Esophagus muscularis mucosa (tissue), 4 donors: ENCODE data around the gene DDX55. TPM values are rescaled to one million over a fixed set of nuclear protein-coding genes. Genes with fewer than 3 reads are reported as not detected.

Experiments used
- DNase-seq: peaks from one replicate; pipeline ENCODE4 v3.0.0-alpha.2; 2017; ENCODE audit errors: extremely low spot score
- H3K27ac ChIP-seq, 4 donors: fragments of 200-600 bp; sonication (generic); replicated peaks in 1 of 4; 1 replicate in 3 of 4; 2 replicates in 1 of 4; pipeline ENCODE4 v1.5.1; 2016 to 2019; ENCODE audit warnings: mild to moderate bottlenecking in 1 of 4
- H3K27me3 ChIP-seq, 4 donors: fragments of 200-600 bp; sonication (generic); one replicate each; pipeline versions ENCODE4 v1.5.1 to v1.6.0; 2016 to 2019
- H3K36me3 ChIP-seq, 4 donors: fragments of 200-600 bp; sonication (generic); one replicate each; pipeline ENCODE4 v1.5.1; 2016 to 2019
- H3K4me1 ChIP-seq, 4 donors: fragments of 200-600 bp; sonication (generic); one replicate each; pipeline ENCODE4 v1.5.1; 2016 to 2019
- H3K4me3 ChIP-seq, 4 donors: fragments of 200-600 bp; sonication (generic); 1 replicate in 2 of 4; 2 replicates in 2 of 4; pipeline ENCODE4 v1.5.1; 2016 to 2019; ENCODE audit warnings: mild to moderate bottlenecking in 4 of 4, moderate library complexity in 1 of 4
- H3K9me3 ChIP-seq, 4 donors: fragments of 200-600 bp; sonication (generic); 1 replicate in 3 of 4; 2 replicates in 1 of 4; pipeline ENCODE4 v1.5.1; 2016 to 2019
- EP300 ChIP-seq: sonication (generic); formaldehyde crosslinking; IDR thresholded peaks from one replicate; pipeline ENCODE4 v1.6.1; 2017; ENCODE audit warnings: antibody characterized with exemption
- POLR2A ChIP-seq: fragments of 450-650 bp; IDR thresholded peaks from one replicate; pipeline ENCODE4 v1.6.1; 2017; ENCODE audit warnings: antibody characterized with exemption, moderate library complexity, mild to moderate bottlenecking, low read depth
- POLR2AphosphoS5 ChIP-seq, 2 donors: sonication (generic); formaldehyde crosslinking; IDR thresholded peaks; one replicate each; pipeline ENCODE4 v1.6.1; 2017; ENCODE audit warnings: antibody characterized with exemption in 2 of 2
- WGBS: methylation state at CpG from one replicate; pipeline ENCODE4 v1.1.5; 2018; 5-methylcytosine and 5-hydroxymethylcytosine counted together
- intact Hi-C: fragments of 100-400 bp; cut with DNase I; formaldehyde crosslinking; loops from one replicate; pipeline ENCODE4 v1.15.1; 2023
- total RNA-seq, 4 donors: library from RNA; depleted of rRNA; stranded (reverse); fragments of >200 nt; gene quantifications; one replicate each; pipeline versions ENCODE4 v1.1.0 to v1.2.1, GENCODE V29; 2016
- TF ChIP-seq, protein P1 (sequence below), 3 experiments: fragments of 200-600 bp in 2 of 3; fragments of 450-650 bp in 1 of 3; sonication (generic) in 2 of 3; IDR thresholded peaks; one replicate each; pipeline ENCODE4 v1.5.1; 2017 to 2019; ENCODE audit warnings: antibody characterized with exemption in 3 of 3, mild to moderate bottlenecking in 2 of 3, moderate library complexity in 1 of 3

The DDX55 gene
- total RNA-seq, 4 donors from 2014 or later: 12.1 to 16.1 (median 12.6) TPM

DNA sequence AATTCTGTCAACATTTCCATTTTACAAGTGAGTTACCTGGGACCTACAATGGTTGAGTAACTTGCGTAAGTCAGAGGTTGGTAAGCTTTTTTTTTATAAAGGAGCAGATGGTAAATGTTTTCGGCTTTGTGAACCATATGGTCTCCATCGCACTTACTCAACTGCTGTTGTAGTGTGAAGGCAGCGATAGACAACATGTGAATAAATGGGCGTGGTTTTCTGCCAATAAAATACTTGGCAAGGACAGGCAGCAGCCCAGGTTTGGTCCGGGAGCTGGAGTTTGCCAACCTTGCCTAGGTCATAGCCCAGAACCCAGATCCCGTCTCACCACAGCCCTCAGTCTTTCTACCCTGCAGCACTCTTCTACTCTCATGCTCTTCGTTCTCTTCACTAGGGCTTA, 6.3 kb downstream of the DDX55 start:
- no peaks in the 10 kb centered on the region for H3K27me3 ChIP-seq
- H3K27ac ChIP-seq: no peak overlapping the region
- H3K36me3 ChIP-seq: peaks cover 45 to 84% (median 83%) of the 10 kb centered on the region in 4 donors
- 88% methylated on average over 8 of the region's 8 CpGs for WGBS
- TF ChIP-seq POLR2AphosphoS5 (IDR thresholded peaks at IDR 0.05) (no peak), EP300 (no peak), POLR2A (no peak)
- no peak for DNase-seq
- no peak overlapping the region for H3K4me3 ChIP-seq
- no peaks in the 10 kb centered on the region for H3K9me3 ChIP-seq
- intact Hi-C loops: no loop called here
- peaks cover 4 to 14% (median 12%) of the 10 kb centered on the region in 4 donors for H3K4me1 ChIP-seq

DNA sequence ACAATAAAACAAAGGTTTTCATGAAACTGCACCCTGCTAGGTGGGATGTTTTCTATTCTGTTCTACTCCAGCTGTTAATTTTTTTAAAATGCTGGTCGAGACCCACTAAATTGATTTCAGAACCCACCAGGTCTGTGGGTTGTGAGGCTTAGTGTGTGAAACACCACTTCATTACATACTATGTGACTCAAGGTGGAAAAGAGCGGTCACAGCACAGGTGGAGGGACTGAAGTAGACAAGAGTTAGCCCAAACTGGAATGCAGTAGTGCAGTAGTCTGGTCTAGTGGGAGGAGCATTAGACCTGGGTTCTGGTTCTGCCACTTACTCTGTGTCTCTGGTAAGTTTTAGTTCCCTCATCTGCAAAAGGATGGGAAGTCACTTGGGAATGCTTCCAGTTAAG, 12.2 kb downstream of the DDX55 start:
- Histone ChIP-seq H3K27me3 (no peaks in the 10 kb centered on the region), H3K4me3 (no peak overlapping the region), H3K9me3 (no peaks in the 10 kb centered on the region), H3K27ac (no peak overlapping the region), H3K4me1 (peaks cover 0 to 5% (median 2%) of the 10 kb centered on the region in 4 donors), H3K36me3 (peaks cover 65 to 100% (median 93%) of the 10 kb centered on the region in 4 donors)
- intact Hi-C loops: no loop called here
- TF ChIP-seq POLR2A (no peak), EP300 (no peak), POLR2AphosphoS5 (IDR thresholded peaks at IDR 0.05) (no peak)
- TF ChIP-seq, protein P1, sequence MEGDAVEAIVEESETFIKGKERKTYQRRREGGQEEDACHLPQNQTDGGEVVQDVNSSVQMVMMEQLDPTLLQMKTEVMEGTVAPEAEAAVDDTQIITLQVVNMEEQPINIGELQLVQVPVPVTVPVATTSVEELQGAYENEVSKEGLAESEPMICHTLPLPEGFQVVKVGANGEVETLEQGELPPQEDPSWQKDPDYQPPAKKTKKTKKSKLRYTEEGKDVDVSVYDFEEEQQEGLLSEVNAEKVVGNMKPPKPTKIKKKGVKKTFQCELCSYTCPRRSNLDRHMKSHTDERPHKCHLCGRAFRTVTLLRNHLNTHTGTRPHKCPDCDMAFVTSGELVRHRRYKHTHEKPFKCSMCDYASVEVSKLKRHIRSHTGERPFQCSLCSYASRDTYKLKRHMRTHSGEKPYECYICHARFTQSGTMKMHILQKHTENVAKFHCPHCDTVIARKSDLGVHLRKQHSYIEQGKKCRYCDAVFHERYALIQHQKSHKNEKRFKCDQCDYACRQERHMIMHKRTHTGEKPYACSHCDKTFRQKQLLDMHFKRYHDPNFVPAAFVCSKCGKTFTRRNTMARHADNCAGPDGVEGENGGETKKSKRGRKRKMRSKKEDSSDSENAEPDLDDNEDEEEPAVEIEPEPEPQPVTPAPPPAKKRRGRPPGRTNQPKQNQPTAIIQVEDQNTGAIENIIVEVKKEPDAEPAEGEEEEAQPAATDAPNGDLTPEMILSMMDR (IDR thresholded peaks at IDR 0.05): no peak
- DNase-seq: no peak
- WGBS: 94% methylated on average over 2 of the region's 2 CpGs

- H3K27ac ChIP-seq: no peak overlapping the region
- peaks cover 0 to 5% (median 2%) of the 10 kb centered on the region in 4 donors for H3K4me1 ChIP-seq
- H3K36me3 ChIP-seq: peaks cover 65 to 100% (median 93%) of the 10 kb centered on the region in 4 donors
- no peaks in the 10 kb centered on the region for H3K9me3 ChIP-seq
- H3K4me3 ChIP-seq: no peak overlapping the region
- no peak for DNase-seq
- TF ChIP-seq POLR2AphosphoS5 (IDR thresholded peaks at IDR 0.05) (no peak), POLR2A (no peak), EP300 (no peak)
- TF ChIP-seq, protein P1 (IDR thresholded peaks at IDR 0.05): no peak
- intact Hi-C loops: no loop called here
- no peaks in the 10 kb centered on the region for H3K27me3 ChIP-seq
- WGBS: 82% methylated on average over 4 of the region's 4 CpGs
Observed at GRCh38 chr12:123614531-123614930, 12.6 kb downstream of the DDX55 start.

DNA sequence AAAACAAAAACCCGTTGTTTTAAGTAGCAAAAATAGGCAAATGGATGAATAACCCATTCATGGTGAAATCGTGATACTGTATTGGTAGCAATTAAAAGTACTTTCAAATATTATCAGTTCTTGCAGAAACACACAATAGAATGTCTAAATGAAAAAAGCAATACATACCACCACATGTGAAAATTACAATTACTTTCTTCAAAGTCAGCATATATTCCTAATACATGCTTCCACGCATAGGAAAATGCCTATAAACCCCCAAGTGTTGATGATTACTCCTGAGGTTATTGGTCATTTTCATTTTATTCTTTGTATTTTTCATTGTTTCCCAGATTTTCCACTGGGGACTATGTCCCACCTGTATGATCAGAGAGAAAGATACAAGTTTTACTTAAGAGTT, 15.2 kb downstream of the DDX55 start:
- H3K36me3 ChIP-seq: peaks cover 74 to 100% (median 92%) of the 10 kb centered on the region in 4 donors
- no peaks in the 10 kb centered on the region for H3K27me3 ChIP-seq
- TF ChIP-seq, protein P1 (IDR thresholded peaks at IDR 0.05): no peak
- TF ChIP-seq POLR2AphosphoS5 (IDR thresholded peaks at IDR 0.05) (no peak), EP300 (no peak), POLR2A (no peak)
- intact Hi-C loops: no loop called here
- H3K27ac ChIP-seq: no peak overlapping the region
- 91% methylated on average over 3 of the region's 3 CpGs for WGBS
- no peak for DNase-seq
- no peak overlapping the region for H3K4me3 ChIP-seq
- H3K9me3 ChIP-seq: no peaks in the 10 kb centered on the region
- H3K4me1 ChIP-seq: peaks cover 0 to 5% (median 2%) of the 10 kb centered on the region in 4 donors

DNA sequence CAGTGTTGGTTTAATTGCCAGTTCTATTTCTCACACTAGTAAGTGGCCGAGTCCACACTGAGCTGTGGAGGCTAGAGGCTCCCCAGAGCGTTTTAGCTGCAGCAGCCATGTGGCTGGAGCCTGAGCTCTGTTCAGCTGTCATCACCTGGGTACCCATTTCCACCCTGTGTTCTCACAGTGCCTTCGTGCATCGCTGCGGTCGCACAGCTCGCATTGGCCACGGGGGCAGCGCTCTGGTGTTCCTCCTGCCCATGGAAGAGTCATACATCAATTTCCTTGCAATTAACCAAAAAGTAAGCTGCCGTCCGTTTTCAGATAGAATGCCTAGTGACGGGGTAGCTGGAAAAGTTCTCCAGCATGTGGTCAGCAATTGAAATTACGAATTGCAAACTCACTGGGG, 15.7 kb downstream of the DDX55 start:
- 93% methylated on average over 13 of the region's 13 CpGs for WGBS
- no peak for TF ChIP-seq EP300
- TF ChIP-seq POLR2A: no peak
- TF ChIP-seq POLR2AphosphoS5 (IDR thresholded peaks at IDR 0.05): no peak
- TF ChIP-seq, protein P1 (IDR thresholded peaks at IDR 0.05): no peak

More for the DNA sequence above, 15.7 kb downstream of the DDX55 start:
- no peak overlapping the region for H3K4me3 ChIP-seq
- peaks cover 79 to 100% (median 92%) of the 10 kb centered on the region in 4 donors for H3K36me3 ChIP-seq
- no peak for DNase-seq
- intact Hi-C loops: no loop called here
- H3K27ac ChIP-seq: no peak overlapping the region
- peaks cover 0 to 5% (median 2%) of the 10 kb centered on the region in 4 donors for H3K4me1 ChIP-seq
- no peaks in the 10 kb centered on the region for H3K27me3 ChIP-seq
- no peaks in the 10 kb centered on the region for H3K9me3 ChIP-seq
